ENCODE results near the gene ALPK1. TPM values are rescaled to one million over a fixed set of nuclear protein-coding genes. Genes with fewer than 3 reads are reported as not detected.

ALPK1 gene
- polyA plus RNA-seq, 3 donors: 5.3 to 14.2 (median 8.1) TPM

DNA sequence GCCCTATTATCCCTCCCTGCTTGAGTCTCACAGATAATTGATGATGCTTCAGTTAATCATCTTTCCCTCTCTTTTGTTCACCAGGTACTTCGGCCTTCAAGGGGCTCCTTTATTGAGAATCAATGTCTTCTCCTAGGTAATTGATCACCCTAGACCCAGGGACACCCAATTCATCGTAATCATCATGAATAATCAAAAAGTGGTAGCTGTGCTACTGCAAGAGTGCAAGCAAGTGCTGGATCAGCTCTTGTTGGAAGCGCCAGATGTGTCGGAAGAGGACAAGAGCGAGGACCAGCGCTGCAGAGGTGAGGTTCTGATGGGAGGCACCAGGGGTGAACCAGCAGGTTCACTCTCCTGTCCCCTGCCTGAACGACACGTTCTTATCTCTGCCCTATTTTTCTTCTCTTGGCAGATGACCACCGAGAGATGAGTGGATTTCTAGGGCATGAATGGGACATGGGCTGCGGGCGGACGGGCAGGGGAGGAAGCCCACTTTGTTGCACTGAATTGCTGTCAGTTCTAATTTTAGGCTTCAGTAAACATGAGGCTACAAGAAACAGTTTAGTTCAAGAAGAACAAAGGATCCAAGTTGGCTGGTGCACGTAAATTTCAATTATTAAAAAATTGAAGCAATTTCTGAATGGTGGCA lies 80.5 kb downstream of the ALPK1 start:
- Histone ChIP-seq H4K20me1 (ENCODE audit: insufficient read depth, low read length) (no peaks in the 10 kb centered on the region), H3K27me3 (ENCODE audit: control insufficient read depth in 2 of 2, insufficient read depth in 2 of 2, low read length in 2 of 2) (no peaks in the 10 kb centered on the region), H2AFZ (ENCODE audit: insufficient read depth, low read depth, low read length, poor library complexity, severe bottlenecking) (no peak overlapping the region), H3K9me3 (replicated peaks in 1 of 2; ENCODE audit: control insufficient read depth in 1 of 2, insufficient read depth in 1 of 2, low read length in 2 of 2) (no peaks in the 10 kb centered on the region), H3K79me2 (ENCODE audit: insufficient read depth, low read length) (no peaks in the 10 kb centered on the region), H3K4me3 (replicated peaks in 1 of 3; ENCODE audit: low read depth in 2 of 3, low read length in 3 of 3) (no peak overlapping the region), H3K36me3 (replicated peaks in 1 of 2; ENCODE audit: control insufficient read depth in 1 of 2, insufficient read depth in 2 of 2, low read length in 2 of 2) (peaks cover 41 to 59% of the 10 kb centered on the region in 2 donors), H3K27ac (ENCODE audit: low read depth in 1 of 2, low read length in 2 of 2) (no peak overlapping the region), H3K4me2 (replicated peaks; ENCODE audit: extremely low read depth, low read length, poor library complexity, severe bottlenecking) (no peak overlapping the region), H3K9ac (ENCODE audit: insufficient read depth, low read length, poor library complexity, severe bottlenecking) (no peak overlapping the region), H3K4me1 (ENCODE audit: control insufficient read depth in 1 of 2, insufficient read depth in 2 of 2, low read length in 2 of 2) (no peaks in the 10 kb centered on the region)
- Mint-ChIP-seq H3K4me1 (no peaks in the 10 kb centered on the region), H3K9me3 (no peaks in the 10 kb centered on the region), H3K27ac (peak overlapping the region in 1 of 7 donors; percentile 51), H3K4me3 (no peak overlapping the region), H3K27me3 (ENCODE audit: low read depth in 3 of 3) (no peaks in the 10 kb centered on the region), H3K36me3 (peaks cover 53 to 59% of the 10 kb centered on the region in 2 donors)
- intact Hi-C loops (cut with micrococcal nuclease): no loop called here
- 95% methylated on average over 11 of the region's 13 CpGs for WGBS (ENCODE audit: insufficient coverage)
- TF ChIP-seq, protein P1, sequence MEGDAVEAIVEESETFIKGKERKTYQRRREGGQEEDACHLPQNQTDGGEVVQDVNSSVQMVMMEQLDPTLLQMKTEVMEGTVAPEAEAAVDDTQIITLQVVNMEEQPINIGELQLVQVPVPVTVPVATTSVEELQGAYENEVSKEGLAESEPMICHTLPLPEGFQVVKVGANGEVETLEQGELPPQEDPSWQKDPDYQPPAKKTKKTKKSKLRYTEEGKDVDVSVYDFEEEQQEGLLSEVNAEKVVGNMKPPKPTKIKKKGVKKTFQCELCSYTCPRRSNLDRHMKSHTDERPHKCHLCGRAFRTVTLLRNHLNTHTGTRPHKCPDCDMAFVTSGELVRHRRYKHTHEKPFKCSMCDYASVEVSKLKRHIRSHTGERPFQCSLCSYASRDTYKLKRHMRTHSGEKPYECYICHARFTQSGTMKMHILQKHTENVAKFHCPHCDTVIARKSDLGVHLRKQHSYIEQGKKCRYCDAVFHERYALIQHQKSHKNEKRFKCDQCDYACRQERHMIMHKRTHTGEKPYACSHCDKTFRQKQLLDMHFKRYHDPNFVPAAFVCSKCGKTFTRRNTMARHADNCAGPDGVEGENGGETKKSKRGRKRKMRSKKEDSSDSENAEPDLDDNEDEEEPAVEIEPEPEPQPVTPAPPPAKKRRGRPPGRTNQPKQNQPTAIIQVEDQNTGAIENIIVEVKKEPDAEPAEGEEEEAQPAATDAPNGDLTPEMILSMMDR (IDR thresholded peaks at IDR 0.05): no peak
- DNase-seq: no peak

DNA sequence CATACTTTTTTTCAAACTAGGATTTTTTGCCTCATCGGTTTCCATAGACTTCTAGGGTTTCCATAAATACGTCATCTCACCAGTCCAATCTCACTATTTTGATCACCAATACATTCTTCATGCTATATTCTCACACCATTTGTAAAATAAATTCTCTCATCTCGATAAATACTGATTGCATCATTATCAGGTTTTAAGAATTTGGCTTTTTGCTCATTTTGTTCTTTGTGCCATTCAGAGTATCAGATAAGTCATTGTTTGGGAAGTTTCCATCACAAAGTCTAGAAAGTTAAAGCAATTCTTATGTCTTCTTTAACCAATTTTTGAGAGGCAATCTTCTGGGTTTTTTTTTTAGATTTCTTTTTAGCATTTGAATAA lies 81.1 kb downstream of the ALPK1 start:
- H3K9ac ChIP-seq (ENCODE audit: insufficient read depth, low read length, poor library complexity, severe bottlenecking): no peak overlapping the region
- Mint-ChIP-seq H3K27me3 (ENCODE audit: low read depth in 3 of 3) (no peaks in the 10 kb centered on the region), H3K27ac (no peak overlapping the region), H3K4me1 (no peaks in the 10 kb centered on the region), H3K36me3 (peaks cover 56 to 63% of the 10 kb centered on the region in 2 donors), H3K9me3 (no peaks in the 10 kb centered on the region), H3K4me3 (no peak overlapping the region)
- no peak overlapping the region for H3K4me3 ChIP-seq (replicated peaks in 1 of 3; ENCODE audit: low read depth in 2 of 3, low read length in 3 of 3)
- intact Hi-C loops (cut with micrococcal nuclease): no loop called here
- peaks cover 44 to 63% of the 10 kb centered on the region in 2 donors for H3K36me3 ChIP-seq (replicated peaks in 1 of 2; ENCODE audit: control insufficient read depth in 1 of 2, insufficient read depth in 2 of 2, low read length in 2 of 2)
- TF ChIP-seq, protein P1 (IDR thresholded peaks at IDR 0.05): no peak
- WGBS (ENCODE audit: insufficient coverage): 100% methylated on average over 2 of the region's 3 CpGs
- DNase-seq: no peak
- H3K4me2 ChIP-seq (replicated peaks; ENCODE audit: extremely low read depth, low read length, poor library complexity, severe bottlenecking): no peak overlapping the region
- H3K79me2 ChIP-seq (ENCODE audit: insufficient read depth, low read length): no peaks in the 10 kb centered on the region
- no peaks in the 10 kb centered on the region for H3K27me3 ChIP-seq (ENCODE audit: control insufficient read depth in 2 of 2, insufficient read depth in 2 of 2, low read length in 2 of 2)
- no peaks in the 10 kb centered on the region for H3K9me3 ChIP-seq (replicated peaks in 1 of 2; ENCODE audit: control insufficient read depth in 1 of 2, insufficient read depth in 1 of 2, low read length in 2 of 2)
- H2AFZ ChIP-seq (ENCODE audit: insufficient read depth, low read depth, low read length, poor library complexity, severe bottlenecking): no peak overlapping the region
- no peak overlapping the region for H3K27ac ChIP-seq (ENCODE audit: low read depth in 1 of 2, low read length in 2 of 2)
- H4K20me1 ChIP-seq (ENCODE audit: insufficient read depth, low read length): no peaks in the 10 kb centered on the region
- H3K4me1 ChIP-seq (ENCODE audit: control insufficient read depth in 1 of 2, insufficient read depth in 2 of 2, low read length in 2 of 2): no peaks in the 10 kb centered on the region

All from CD14-positive monocyte (primary cell).